Right atrium auricular region (tissue), 2 donors: ENCODE measurements around the gene SLAIN1. TPM values are rescaled to one million over a fixed set of nuclear protein-coding genes. Genes with fewer than 3 reads are reported as not detected.

Experiments
- DNase-seq: peaks from one replicate; pipeline ENCODE4 v3.0.0-alpha.2; 2019; ENCODE audit warnings: low spot score
- H3K27ac ChIP-seq, 2 donors: fragments of 200-600 bp; sonication (generic); 1 replicate in 1 of 2; 2 replicates in 1 of 2; pipeline ENCODE4 v1.5.1; 2016 to 2019
- H3K27me3 ChIP-seq, 2 donors: fragments of 200-600 bp; sonication (generic); one replicate each; pipeline versions ENCODE4 v1.5.1 to v1.6.0; 2017 to 2019
- H3K36me3 ChIP-seq: fragments of 200-600 bp; sonication (generic); one replicate; pipeline ENCODE4 v1.5.1; 2016
- H3K4me1 ChIP-seq, 2 donors: fragments of 200-600 bp; sonication (generic); one replicate each; pipeline versions ENCODE4 v1.5.1 to v1.6.0; 2017 to 2019
- H3K4me3 ChIP-seq, 2 donors: fragments of 200-600 bp; sonication (generic); 1 replicate in 1 of 2; 2 replicates in 1 of 2; pipeline ENCODE4 v1.5.1; 2017 to 2019; ENCODE audit warnings: mild to moderate bottlenecking in 1 of 2, moderate library complexity in 1 of 2
- H3K9me3 ChIP-seq, 2 donors: fragments of 200-600 bp; sonication (generic); one replicate each; pipeline ENCODE4 v1.5.1; 2019
- microRNA-seq, 2 donors: library from miRNA; unstranded; fragments of <30 nt; microRNA quantifications; one replicate each; pipeline ENCODE4, GENCODE V29; 2016 to 2017; ENCODE audit warnings: borderline number of aligned reads in 2 of 2, borderline replicate concordance in 1 of 2
- total RNA-seq, 2 donors: library from RNA; depleted of rRNA; stranded (reverse); fragments of >200 nt; gene quantifications; one replicate each; pipeline ENCODE4 v1.1.0, GENCODE V29; 2016
- TF ChIP-seq, protein P1 (sequence below), 2 donors: fragments of 200-600 bp; sonication (generic); IDR thresholded peaks; one replicate each; pipeline ENCODE4 v1.5.1; 2019; ENCODE audit warnings: antibody characterized with exemption in 2 of 2

The SLAIN1 gene
- total RNA-seq, 2 donors from 2014 or later: 14.9 to 21.9 TPM

- Histone ChIP-seq H3K9me3 (no peaks in the 10 kb centered on the region), H3K27ac (no peak overlapping the region), H3K4me3 (no peak overlapping the region), H3K36me3 (no peaks in the 10 kb centered on the region), H3K4me1 (no peaks in the 10 kb centered on the region), H3K27me3 (no peaks in the 10 kb centered on the region)
- TF ChIP-seq, protein P1, sequence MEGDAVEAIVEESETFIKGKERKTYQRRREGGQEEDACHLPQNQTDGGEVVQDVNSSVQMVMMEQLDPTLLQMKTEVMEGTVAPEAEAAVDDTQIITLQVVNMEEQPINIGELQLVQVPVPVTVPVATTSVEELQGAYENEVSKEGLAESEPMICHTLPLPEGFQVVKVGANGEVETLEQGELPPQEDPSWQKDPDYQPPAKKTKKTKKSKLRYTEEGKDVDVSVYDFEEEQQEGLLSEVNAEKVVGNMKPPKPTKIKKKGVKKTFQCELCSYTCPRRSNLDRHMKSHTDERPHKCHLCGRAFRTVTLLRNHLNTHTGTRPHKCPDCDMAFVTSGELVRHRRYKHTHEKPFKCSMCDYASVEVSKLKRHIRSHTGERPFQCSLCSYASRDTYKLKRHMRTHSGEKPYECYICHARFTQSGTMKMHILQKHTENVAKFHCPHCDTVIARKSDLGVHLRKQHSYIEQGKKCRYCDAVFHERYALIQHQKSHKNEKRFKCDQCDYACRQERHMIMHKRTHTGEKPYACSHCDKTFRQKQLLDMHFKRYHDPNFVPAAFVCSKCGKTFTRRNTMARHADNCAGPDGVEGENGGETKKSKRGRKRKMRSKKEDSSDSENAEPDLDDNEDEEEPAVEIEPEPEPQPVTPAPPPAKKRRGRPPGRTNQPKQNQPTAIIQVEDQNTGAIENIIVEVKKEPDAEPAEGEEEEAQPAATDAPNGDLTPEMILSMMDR (IDR thresholded peaks at IDR 0.05): peak in 1 of 2 donors; percentile 45
- DNase-seq: no peak
Observed at GRCh38 chr13:77810430-77810829, 112.9 kb downstream of the SLAIN1 start.

GRCh38 chr13:77810878-77811277 is 113.4 kb downstream of the SLAIN1 start:
- Histone ChIP-seq H3K9me3 (no peaks in the 10 kb centered on the region), H3K36me3 (no peaks in the 10 kb centered on the region), H3K27me3 (no peaks in the 10 kb centered on the region), H3K4me3 (no peak overlapping the region), H3K27ac (no peak overlapping the region), H3K4me1 (no peaks in the 10 kb centered on the region)
- TF ChIP-seq, protein P1 (IDR thresholded peaks at IDR 0.05): no peak
- no peak for DNase-seq

GRCh38 chr13:77811381-77811780 is 113.9 kb downstream of the SLAIN1 start:
- H3K36me3 ChIP-seq: no peaks in the 10 kb centered on the region
- DNase-seq: no peak
- H3K27me3 ChIP-seq: no peaks in the 10 kb centered on the region
- H3K9me3 ChIP-seq: no peaks in the 10 kb centered on the region
- TF ChIP-seq, protein P1 (IDR thresholded peaks at IDR 0.05): no peak
- H3K4me1 ChIP-seq: no peaks in the 10 kb centered on the region
- no peak overlapping the region for H3K27ac ChIP-seq
- no peak overlapping the region for H3K4me3 ChIP-seq

GRCh38 chr13:77811981-77812380 is 114.5 kb downstream of the SLAIN1 start:
- TF ChIP-seq, protein P1 (IDR thresholded peaks at IDR 0.05): no peak
- Histone ChIP-seq H3K4me1 (no peaks in the 10 kb centered on the region), H3K27ac (no peak overlapping the region), H3K36me3 (no peaks in the 10 kb centered on the region), H3K4me3 (no peak overlapping the region), H3K27me3 (no peaks in the 10 kb centered on the region), H3K9me3 (no peaks in the 10 kb centered on the region)
- no peak for DNase-seq

Small RNAs within 50 kb of the gene (microRNA-seq; reads per million reads assigned to microRNA genes)
- 0 reads per million in 2 donors for gene MIR3665

Other genes with a start within 250 kb of the SLAIN1 start
- gene SCEL, start 162.0 kb upstream of the SLAIN1 start, total RNA-seq: under 1 TPM in 1 of 2 donors, not detected in 1; 0.35 TPM
- 10 to 100 TPM; 52.1 to 68.0 TPM for gene EDNRB, start 221.1 kb downstream of the SLAIN1 start, total RNA-seq